C4-2B (cell line): ENCODE data around the gene SLC4A9.
A peak's percentile ranks its signal among the peaks of the same experiment; 100 is the strongest.

Source experiments
- H3K27ac ChIP-seq: fragments of 450-650 bp; 2 replicates; pipeline ENCODE4 v1.5.1; 2017
- ZFX ChIP-seq: fragments of 450-650 bp; IDR thresholded peaks from 2 replicates; pipeline ENCODE4 v1.6.1; 2017
- TF ChIP-seq, protein P1 (sequence below): fragments of 450-650 bp; conservative IDR thresholded peaks from 2 replicates; pipeline ENCODE4 v1.5.1; 2017; ENCODE audit warnings: mild to moderate bottlenecking

The SLC4A9 gene

DNA sequence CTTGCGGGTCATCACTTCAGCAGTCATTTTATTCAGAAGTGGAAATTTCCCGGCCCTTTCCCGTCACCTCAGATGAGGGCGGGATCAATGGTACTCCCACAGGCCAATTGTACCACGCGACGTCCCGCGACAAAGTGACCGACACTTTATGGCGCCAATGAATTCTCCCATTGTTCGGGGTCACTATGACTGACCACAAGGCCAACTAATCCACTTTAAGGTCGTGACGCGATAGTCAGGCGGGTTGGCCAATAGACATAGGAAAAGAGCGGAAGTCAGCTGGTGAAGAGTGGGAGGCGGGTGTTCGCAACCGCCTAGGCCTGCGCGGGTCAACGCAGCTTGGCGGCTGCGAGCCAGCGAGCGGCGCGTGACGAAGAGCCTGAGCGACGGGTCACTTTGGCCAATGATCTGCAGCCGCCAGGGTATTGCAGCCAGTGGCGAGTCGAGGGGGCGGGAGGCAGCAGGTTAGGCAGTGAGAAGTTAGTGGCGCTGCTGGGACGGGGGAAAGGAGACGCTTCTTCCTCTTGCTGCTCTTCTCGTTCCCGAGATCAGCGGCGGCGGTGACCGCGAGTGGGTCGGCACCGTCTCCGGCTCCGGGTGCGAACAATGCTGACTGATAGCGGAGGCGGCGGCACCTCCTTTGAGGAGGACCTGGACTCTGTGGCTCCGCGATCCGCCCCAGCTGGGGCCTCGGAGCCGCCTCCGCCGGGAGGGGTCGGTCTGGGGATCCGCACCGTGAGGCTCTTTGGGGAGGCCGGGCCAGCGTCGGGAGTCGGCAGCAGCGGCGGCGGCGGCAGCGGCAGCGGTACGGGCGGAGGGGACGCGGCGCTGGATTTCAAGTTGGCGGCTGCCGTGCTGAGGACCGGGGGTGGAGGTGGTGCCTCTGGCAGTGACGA, 41.6 kb downstream of the SLC4A9 start, which contains the start of gene ANKHD1:
ANKHD1 (plus strand) TSS at position 472 of the 896 bp plus-strand sequence; CDS start at position 607, 135 bp downstream.
- TF ChIP-seq ZFX, result peak; percentile 72; the same call in 1 of the 2 replicates
- TF ChIP-seq, protein P1, sequence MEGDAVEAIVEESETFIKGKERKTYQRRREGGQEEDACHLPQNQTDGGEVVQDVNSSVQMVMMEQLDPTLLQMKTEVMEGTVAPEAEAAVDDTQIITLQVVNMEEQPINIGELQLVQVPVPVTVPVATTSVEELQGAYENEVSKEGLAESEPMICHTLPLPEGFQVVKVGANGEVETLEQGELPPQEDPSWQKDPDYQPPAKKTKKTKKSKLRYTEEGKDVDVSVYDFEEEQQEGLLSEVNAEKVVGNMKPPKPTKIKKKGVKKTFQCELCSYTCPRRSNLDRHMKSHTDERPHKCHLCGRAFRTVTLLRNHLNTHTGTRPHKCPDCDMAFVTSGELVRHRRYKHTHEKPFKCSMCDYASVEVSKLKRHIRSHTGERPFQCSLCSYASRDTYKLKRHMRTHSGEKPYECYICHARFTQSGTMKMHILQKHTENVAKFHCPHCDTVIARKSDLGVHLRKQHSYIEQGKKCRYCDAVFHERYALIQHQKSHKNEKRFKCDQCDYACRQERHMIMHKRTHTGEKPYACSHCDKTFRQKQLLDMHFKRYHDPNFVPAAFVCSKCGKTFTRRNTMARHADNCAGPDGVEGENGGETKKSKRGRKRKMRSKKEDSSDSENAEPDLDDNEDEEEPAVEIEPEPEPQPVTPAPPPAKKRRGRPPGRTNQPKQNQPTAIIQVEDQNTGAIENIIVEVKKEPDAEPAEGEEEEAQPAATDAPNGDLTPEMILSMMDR, result no peak
- H3K27ac ChIP-seq, result peak within 1 kb of the TSS; percentile 96

DNA sequence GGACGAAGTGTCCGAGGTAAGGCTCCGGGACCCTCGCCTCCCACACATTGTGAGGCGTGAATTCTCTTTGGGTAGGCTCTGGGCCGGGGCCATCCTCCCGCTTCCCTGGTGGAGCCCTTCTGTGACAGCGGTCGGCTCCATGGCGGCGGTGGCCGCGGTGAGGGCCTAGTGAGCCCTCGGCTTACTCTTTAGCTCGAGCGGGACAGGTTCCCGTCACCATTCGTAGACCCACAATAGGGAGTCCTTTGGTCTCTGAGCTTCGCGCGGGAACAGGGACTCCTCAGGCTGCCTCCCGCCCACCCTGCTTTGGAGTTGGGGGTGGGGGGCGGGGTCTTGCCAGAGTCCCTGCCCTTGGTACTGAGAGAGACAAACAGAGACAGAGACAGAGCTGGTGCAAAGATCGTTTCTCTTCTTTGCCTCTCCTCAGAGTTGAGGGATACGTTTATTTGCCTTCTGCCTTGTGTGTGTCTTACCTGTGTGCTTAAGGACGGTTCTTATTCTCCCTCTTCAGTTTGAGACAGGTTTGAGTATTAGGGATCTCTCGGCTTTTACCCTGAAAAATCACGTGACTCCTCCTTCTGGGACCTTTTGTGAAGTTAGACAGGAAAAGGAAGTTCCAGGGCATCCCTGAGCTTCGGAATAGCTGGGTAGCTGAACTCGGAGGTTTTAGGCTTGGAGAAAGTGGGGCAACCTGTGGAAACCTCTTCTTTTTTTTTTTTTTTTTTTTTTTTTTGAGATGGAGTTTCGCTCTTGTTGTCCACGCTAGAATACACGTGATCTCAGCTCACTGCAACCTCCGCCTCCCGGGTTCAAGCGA, 42.5 kb downstream of the SLC4A9 start:
- TF ChIP-seq, protein P1, result no peak
- peak; percentile 65 for TF ChIP-seq ZFX
- peak overlapping the region; percentile 96 for H3K27ac ChIP-seq

DNA sequence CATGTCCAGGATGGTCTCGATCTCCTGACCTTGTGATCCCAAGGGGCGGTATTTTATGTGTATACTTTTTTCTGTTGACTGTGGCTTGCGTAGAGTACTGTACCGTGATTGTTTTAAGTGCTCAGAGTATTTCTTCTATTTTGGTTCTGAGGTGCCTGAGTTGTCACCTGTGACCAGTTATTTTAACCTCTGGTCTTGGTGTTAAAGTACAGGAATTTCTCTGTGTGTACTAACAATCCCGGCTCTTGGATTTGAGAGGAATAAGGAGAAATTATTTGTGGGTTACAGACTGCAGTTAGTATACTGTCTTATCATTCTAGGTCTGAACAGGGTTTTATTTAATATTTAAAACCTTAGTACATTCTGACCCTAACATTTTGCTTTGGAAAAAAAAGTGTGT, 43.6 kb downstream of the SLC4A9 start:
- TF ChIP-seq, protein P1, result no peak
- no peak for TF ChIP-seq ZFX
- H3K27ac ChIP-seq, result peak overlapping the region; percentile 96; the same call in 1 of the 2 replicates

DNA sequence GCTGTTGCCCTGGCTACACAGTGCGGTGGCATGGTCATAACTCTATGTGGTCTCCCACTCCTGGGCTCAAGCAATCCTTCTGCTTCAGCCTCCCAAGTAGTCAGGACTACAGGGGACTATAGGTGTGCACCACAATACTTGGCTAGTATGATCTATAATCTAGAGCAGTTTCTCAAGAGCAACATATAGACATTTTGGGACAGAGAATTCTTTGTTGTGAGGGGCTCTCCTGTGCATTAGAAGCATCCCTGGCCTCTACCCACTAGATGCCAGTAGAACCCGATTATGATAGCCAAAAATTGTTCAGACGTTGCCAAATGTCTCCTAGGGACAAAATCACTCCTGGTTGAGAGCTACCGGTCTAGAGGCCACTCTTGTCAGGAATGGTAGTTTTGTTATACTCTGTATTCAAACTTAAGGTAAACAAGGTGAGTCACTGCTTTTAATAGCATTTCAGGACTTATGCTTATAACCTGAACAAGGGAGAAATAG, 48.8 kb downstream of the SLC4A9 start:
- no peak for TF ChIP-seq ZFX
- TF ChIP-seq, protein P1, result no peak; the same call in 1 of the 2 replicates
- no peak overlapping the region for H3K27ac ChIP-seq

DNA sequence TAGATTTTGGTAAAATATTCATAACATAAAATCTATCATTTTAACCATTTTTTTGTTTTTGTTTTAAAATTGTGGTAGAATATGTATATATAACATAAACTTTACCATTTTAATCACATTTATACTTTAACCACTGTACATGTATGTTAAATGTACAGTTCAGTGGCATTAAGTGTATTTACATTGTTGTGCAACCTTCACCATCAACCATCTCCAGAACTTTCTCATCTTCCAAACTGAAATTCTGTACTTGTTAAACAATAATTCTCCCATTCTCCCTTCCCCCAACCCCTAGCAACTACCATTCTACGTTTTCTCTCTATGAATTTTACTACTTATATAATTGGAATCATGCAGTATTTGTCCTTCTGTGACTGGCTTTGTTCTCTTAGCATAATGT, 53.2 kb downstream of the SLC4A9 start:
- no peak for TF ChIP-seq ZFX
- TF ChIP-seq, protein P1, result no peak
- no peak overlapping the region; the same call in 1 of the 2 replicates for H3K27ac ChIP-seq

DNA sequence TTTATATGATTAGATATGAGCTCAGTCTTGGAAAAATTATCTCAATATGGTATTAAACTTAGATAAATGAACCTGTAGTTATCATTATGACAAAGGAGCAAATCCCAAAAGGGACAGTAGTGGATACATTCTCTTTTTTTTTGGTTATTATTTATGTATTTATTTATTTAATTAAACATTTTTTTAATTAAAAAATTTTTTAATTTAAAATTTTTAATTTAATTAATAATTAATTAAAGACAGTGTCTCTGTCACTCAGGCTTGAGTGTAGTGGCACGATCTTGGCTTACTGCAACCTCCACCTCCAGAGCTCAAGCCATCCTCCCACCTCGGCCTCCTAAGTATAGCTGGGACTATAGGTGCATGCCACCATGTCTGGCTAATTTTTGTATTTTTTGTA, 57.2 kb downstream of the SLC4A9 start:
- no peak for TF ChIP-seq ZFX
- TF ChIP-seq, protein P1, result no peak
- no peak overlapping the region for H3K27ac ChIP-seq
